Spleen (tissue), 11 donors: ENCODE data around the gene IQGAP1. TPM values are rescaled to one million over a fixed set of nuclear protein-coding genes. Genes with fewer than 3 reads are reported as not detected.
A peak's percentile ranks its signal among the peaks of the same experiment; 100 is the strongest.

ENCODE experiments used
- DNase-seq: peaks from one replicate; pipeline ENCODE4 v3.0.0-alpha.2; 2020
- H3K27ac ChIP-seq, 8 donors: fragments of 200-600 bp; sonication (generic) in 7 of 8; 1 replicate in 4 of 8; 2 replicates in 4 of 8; pipeline versions ENCODE4 v1.5.0 to v1.8.0; 2016 to 2021; ENCODE audit warnings: inconsistent platforms in 4 of 8, mild to moderate bottlenecking in 4 of 8, moderate library complexity in 1 of 8
- H3K27me3 ChIP-seq, 7 donors: fragments of 200-600 bp; sonication (generic) in 6 of 7; replicated peaks in 1 of 7; 1 replicate in 4 of 7; 2 replicates in 3 of 7; pipeline versions ENCODE4 v1.5.0 to v1.8.0; 2016 to 2021; ENCODE audit warnings: inconsistent platforms in 3 of 7, mild to moderate bottlenecking in 1 of 7
- H3K36me3 ChIP-seq, 6 donors: fragments of 200-600 bp; sonication (generic) in 5 of 6; 1 replicate in 4 of 6; 2 replicates in 2 of 6; pipeline versions ENCODE4 v1.5.0 to v1.8.0; 2016 to 2021; ENCODE audit warnings: inconsistent platforms in 2 of 6
- H3K4me1 ChIP-seq, 6 donors: fragments of 200-600 bp; sonication (generic) in 5 of 6; 1 replicate in 3 of 6; 2 replicates in 3 of 6; pipeline versions ENCODE4 v1.5.0 to v1.8.0; 2016 to 2021; ENCODE audit warnings: inconsistent platforms in 3 of 6
- H3K4me3 ChIP-seq, 8 donors: fragments of 200-600 bp; sonication (generic) in 7 of 8; 1 replicate in 4 of 8; 2 replicates in 4 of 8; pipeline versions ENCODE4 v1.5.0 to v1.8.0; 2016 to 2021; ENCODE audit warnings: inconsistent platforms in 4 of 8, mild to moderate bottlenecking in 4 of 8, moderate library complexity in 2 of 8
- H3K9me3 ChIP-seq, 8 donors: fragments of 200-600 bp; sonication (generic) in 7 of 8; 1 replicate in 4 of 8; 2 replicates in 4 of 8; pipeline versions ENCODE4 v1.5.0 to v1.8.0; 2016 to 2021; ENCODE audit warnings: inconsistent platforms in 4 of 8
- CTCF ChIP-seq, 11 experiments: fragments of 200-600 bp in 7 of 11; fragments of 450-650 bp in 4 of 11; sonication (generic) in 4 of 11; IDR thresholded peaks in 8 of 11; conservative IDR thresholded peaks in 3 of 11; 1 replicate in 7 of 11; 2 replicates in 4 of 11; pipeline versions ENCODE4 v1.4.0 to v1.8.0; 2016 to 2021; ENCODE audit warnings: antibody characterized with exemption in 11 of 11, inconsistent platforms in 4 of 11, mild to moderate bottlenecking in 1 of 11
- POLR2A ChIP-seq, 3 donors: fragments of 450-650 bp; IDR thresholded peaks; one replicate each; pipeline ENCODE4 v1.5.1; 2017; ENCODE audit warnings: antibody characterized with exemption in 3 of 3, mild to moderate bottlenecking in 1 of 3
- POLR2AphosphoS5 ChIP-seq, 3 donors: sonication (generic); formaldehyde crosslinking; IDR thresholded peaks; one replicate each; pipeline ENCODE4 v1.5.1; 2017; ENCODE audit warnings: antibody characterized with exemption in 3 of 3
- WGBS, 5 donors: extraction: QIAGEN DNeasy Blood & Tissue Kit in 3 of 5; methylation state at CpG; one replicate each; pipeline versions ENCODE4 v1.1.5 to v1.1.7; 2013 to 2018; 5-methylcytosine and 5-hydroxymethylcytosine counted together
- intact Hi-C: fragments of 100-400 bp; cut with DNase I; formaldehyde crosslinking; loops from one replicate; pipeline ENCODE4 v1.15.0; 2023; ENCODE audit warnings: low total_unique reads
- polyA plus RNA-seq, 3 donors: library from polyadenylated mRNA; stranded (reverse); fragments of 200-250 nt; gene quantifications; one replicate each; pipeline ENCODE4 v1.2.1, GENCODE V29; 2013
- total RNA-seq, 7 donors: library from RNA; depleted of rRNA in 3 of 7; stranded (reverse); fragments of >200 nt in 3 of 7; fragmentation: NEBNext Ultra II Directional in 4 of 7; extraction: Animal tissue kit (Norgen Biotek cat#: 25700) in 4 of 7; gene quantifications; one replicate each; pipeline versions ENCODE4 v1.1.0 to v1.2.1, GENCODE V29; 2016 to 2021
- donor health status: healthy with polysubstance abuse.
- donor health status: DM: no; HTN: no; CAD: no; lungs with moderate emphysema.
- donor health status: DM: no; HTN: no; CAD: no.
- donor health status: Bipolar disorder and iron deficiency.
- donor health status: healthy.
- donor health status: DM: no; HTN: no; CAD: no.
- donor health status: DM: yes; HTN: yes; CAD: no.

IQGAP1 gene
- total and polyA plus RNA-seq, 10 donors = 48.1 to 282 (median 219) TPM

GRCh38 chr15:90393040-90393439 is 5.0 kb downstream of the IQGAP1 start:
- TF ChIP-seq POLR2AphosphoS5 (IDR thresholded peaks at IDR 0.05) (no peak), CTCF (IDR thresholded peaks at IDR 0.05 in 8 of 11, conservative IDR thresholded peaks at IDR 0.05 in 3 of 11) (no peak), POLR2A (IDR thresholded peaks at IDR 0.05) (no peak)
- Histone ChIP-seq H3K4me3 (no peak overlapping the region), H3K4me1 (peaks cover 27 to 95% (median 89%) of the 10 kb centered on the region in 6 donors), H3K27me3 (no peaks in the 10 kb centered on the region), H3K9me3 (no peaks in the 10 kb centered on the region), H3K36me3 (peaks cover 0 to 50% (median 13%) of the 10 kb centered on the region in 6 donors), H3K27ac (peak overlapping the region in 2 of 8 donors; percentile 23 to 34)
- WGBS, 5 donors = 67 to 77% (median 76%) methylated on average over 1 of the region's 1 CpG
- intact Hi-C loops = no loop called here
- no peak for DNase-seq

GRCh38 chr15:90394074-90394473 is 6.0 kb downstream of the IQGAP1 start:
- 93 to 100% (median 95%) methylated on average over 1 of the region's 1 CpG for WGBS, 5 donors
- Histone ChIP-seq H3K4me1 (peaks cover 27 to 100% (median 94%) of the 10 kb centered on the region in 6 donors), H3K4me3 (no peak overlapping the region), H3K27me3 (no peaks in the 10 kb centered on the region), H3K36me3 (peaks cover 0 to 50% (median 13%) of the 10 kb centered on the region in 6 donors), H3K9me3 (no peaks in the 10 kb centered on the region), H3K27ac (peak overlapping the region in 2 of 8 donors; percentile 31 to 46)
- DNase-seq = no peak
- intact Hi-C loops = no loop called here
- no peak for TF ChIP-seq POLR2A (IDR thresholded peaks at IDR 0.05)
- TF ChIP-seq CTCF (IDR thresholded peaks at IDR 0.05 in 8 of 11, conservative IDR thresholded peaks at IDR 0.05 in 3 of 11) = no peak
- no peak for TF ChIP-seq POLR2AphosphoS5 (IDR thresholded peaks at IDR 0.05)

GRCh38 chr15:90394748-90395442 is 6.9 kb downstream of the IQGAP1 start:
- Histone ChIP-seq H3K9me3 (no peaks in the 10 kb centered on the region), H3K36me3 (peaks cover 0 to 50% (median 13%) of the 10 kb centered on the region in 6 donors), H3K4me1 (peaks cover 20 to 100% (median 94%) of the 10 kb centered on the region in 6 donors), H3K27ac (peak overlapping the region in 2 of 8 donors; percentile 31 to 46), H3K27me3 (no peaks in the 10 kb centered on the region), H3K4me3 (no peak overlapping the region)
- no peak for TF ChIP-seq POLR2A (IDR thresholded peaks at IDR 0.05)
- TF ChIP-seq POLR2AphosphoS5 (IDR thresholded peaks at IDR 0.05) = no peak
- TF ChIP-seq CTCF (IDR thresholded peaks at IDR 0.05 in 8 of 11, conservative IDR thresholded peaks at IDR 0.05 in 3 of 11) = no peak
- 92 to 97% (median 93%) methylated on average over 12 of the region's 12 CpGs for WGBS, 5 donors
- intact Hi-C loops = no loop called here
- DNase-seq = no peak

GRCh38 chr15:90396321-90396720 is 8.3 kb downstream of the IQGAP1 start:
- Histone ChIP-seq H3K27ac (peak overlapping the region in 2 of 8 donors; percentile 18 to 34), H3K4me3 (no peak overlapping the region), H3K4me1 (peaks cover 32 to 100% (median 94%) of the 10 kb centered on the region in 6 donors), H3K27me3 (no peaks in the 10 kb centered on the region), H3K36me3 (peaks cover 0 to 41% (median 4%) of the 10 kb centered on the region in 6 donors), H3K9me3 (no peaks in the 10 kb centered on the region)
- 79 to 90% (median 84%) methylated on average over 4 of the region's 4 CpGs for WGBS, 5 donors
- intact Hi-C loops = no loop called here
- DNase-seq = no peak
- TF ChIP-seq CTCF (IDR thresholded peaks at IDR 0.05 in 8 of 11, conservative IDR thresholded peaks at IDR 0.05 in 3 of 11) (no peak), POLR2AphosphoS5 (IDR thresholded peaks at IDR 0.05) (no peak), POLR2A (IDR thresholded peaks at IDR 0.05) (no peak)
